Panc1 (cell line): ENCODE measurements around the gene SYF2.

ENCODE experiments used
- CTCF ChIP-seq: fragments of 450-650 bp; IDR thresholded peaks from 2 replicates; pipeline ENCODE4 v1.5.1; 2017; ENCODE audit warnings: mild to moderate bottlenecking
- POLR2AphosphoS5 ChIP-seq: IDR thresholded peaks from 2 replicates; pipeline ENCODE4 v1.6.1; 2012; ENCODE audit warnings: mild to moderate bottlenecking, low read depth, low read length, moderate library complexity
- SIN3A ChIP-seq: IDR thresholded peaks from 2 replicates; pipeline ENCODE4 v1.6.1; 2012; ENCODE audit warnings: low read depth, mild to moderate bottlenecking, low read length, moderate library complexity, borderline replicate concordance; ENCODE audit not compliant: insufficient read depth
- TCF7L2 ChIP-seq: IDR thresholded peaks from 2 replicates; pipeline ENCODE4 v1.6.1; 2011; ENCODE audit warnings: mild to moderate bottlenecking, low read depth, low read length, inconsistent platforms
- TF ChIP-seq, protein P1 (sequence below), 2 experiments: IDR thresholded peaks; 2 replicates each; pipeline ENCODE4 v1.6.1; 2011 to 2012; ENCODE audit warnings: low read depth in 2 of 2, control low read depth in 1 of 2, low read length in 1 of 2, mild to moderate bottlenecking in 1 of 2, moderate library complexity in 1 of 2; ENCODE audit not compliant: insufficient read depth in 1 of 2

- no peak for TF ChIP-seq CTCF
- TF ChIP-seq, protein P1, sequence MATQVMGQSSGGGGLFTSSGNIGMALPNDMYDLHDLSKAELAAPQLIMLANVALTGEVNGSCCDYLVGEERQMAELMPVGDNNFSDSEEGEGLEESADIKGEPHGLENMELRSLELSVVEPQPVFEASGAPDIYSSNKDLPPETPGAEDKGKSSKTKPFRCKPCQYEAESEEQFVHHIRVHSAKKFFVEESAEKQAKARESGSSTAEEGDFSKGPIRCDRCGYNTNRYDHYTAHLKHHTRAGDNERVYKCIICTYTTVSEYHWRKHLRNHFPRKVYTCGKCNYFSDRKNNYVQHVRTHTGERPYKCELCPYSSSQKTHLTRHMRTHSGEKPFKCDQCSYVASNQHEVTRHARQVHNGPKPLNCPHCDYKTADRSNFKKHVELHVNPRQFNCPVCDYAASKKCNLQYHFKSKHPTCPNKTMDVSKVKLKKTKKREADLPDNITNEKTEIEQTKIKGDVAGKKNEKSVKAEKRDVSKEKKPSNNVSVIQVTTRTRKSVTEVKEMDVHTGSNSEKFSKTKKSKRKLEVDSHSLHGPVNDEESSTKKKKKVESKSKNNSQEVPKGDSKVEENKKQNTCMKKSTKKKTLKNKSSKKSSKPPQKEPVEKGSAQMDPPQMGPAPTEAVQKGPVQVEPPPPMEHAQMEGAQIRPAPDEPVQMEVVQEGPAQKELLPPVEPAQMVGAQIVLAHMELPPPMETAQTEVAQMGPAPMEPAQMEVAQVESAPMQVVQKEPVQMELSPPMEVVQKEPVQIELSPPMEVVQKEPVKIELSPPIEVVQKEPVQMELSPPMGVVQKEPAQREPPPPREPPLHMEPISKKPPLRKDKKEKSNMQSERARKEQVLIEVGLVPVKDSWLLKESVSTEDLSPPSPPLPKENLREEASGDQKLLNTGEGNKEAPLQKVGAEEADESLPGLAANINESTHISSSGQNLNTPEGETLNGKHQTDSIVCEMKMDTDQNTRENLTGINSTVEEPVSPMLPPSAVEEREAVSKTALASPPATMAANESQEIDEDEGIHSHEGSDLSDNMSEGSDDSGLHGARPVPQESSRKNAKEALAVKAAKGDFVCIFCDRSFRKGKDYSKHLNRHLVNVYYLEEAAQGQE (IDR thresholded peaks at IDR 0.05; ENCODE audit: insufficient read depth in 1 of 2, low read depth in 2 of 2, low read length in 1 of 2), result no peak
- TF ChIP-seq POLR2AphosphoS5, result no peak
- no peak for TF ChIP-seq SIN3A
- no peak for TF ChIP-seq TCF7L2
Observed at GRCh38 chr1:25199819-25200620, 32.3 kb downstream of the SYF2 start.
